Ishikawa (cell line): ENCODE measurements around the gene ANKRD31.
A peak's percentile ranks its signal among the peaks of the same experiment; 100 is the strongest.

ENCODE experiments used
- CEBPB ChIP-seq: IDR thresholded peaks from 2 replicates; pipeline ENCODE4 v1.6.1; 2012
- CREB1 ChIP-seq: IDR thresholded peaks from 2 replicates; pipeline ENCODE4 v1.6.1; 2012; ENCODE audit warnings: low read depth
- EGR1 ChIP-seq: IDR thresholded peaks from 2 replicates; pipeline ENCODE4 v1.6.1; 2012
- EP300 ChIP-seq: IDR thresholded peaks from 2 replicates; pipeline ENCODE4 v1.6.1; 2012; ENCODE audit warnings: borderline replicate concordance
- FOXM1 ChIP-seq: IDR thresholded peaks from 2 replicates; pipeline ENCODE4 v1.6.1; 2012; ENCODE audit warnings: low read depth, borderline replicate concordance
- NFIC ChIP-seq: IDR thresholded peaks from 2 replicates; pipeline ENCODE4 v1.6.1; 2012
- RAD21 ChIP-seq: IDR thresholded peaks from 2 replicates; pipeline ENCODE4 v1.6.1; 2012; ENCODE audit warnings: low read depth
- TAF1 ChIP-seq: IDR thresholded peaks from 2 replicates; pipeline ENCODE4 v1.6.1; 2012; ENCODE audit warnings: low read depth, mild to moderate bottlenecking
- TCF12 ChIP-seq: IDR thresholded peaks from 2 replicates; pipeline ENCODE4 v1.6.1; 2012; ENCODE audit warnings: low read depth
- TEAD4 ChIP-seq: IDR thresholded peaks from 2 replicates; pipeline ENCODE4 v1.6.1; 2012
- YY1 ChIP-seq: IDR thresholded peaks from 2 replicates; pipeline ENCODE4 v1.6.1; 2012; ENCODE audit warnings: low read depth
- ZBTB7A ChIP-seq: IDR thresholded peaks from 2 replicates; pipeline ENCODE4 v1.6.1; 2012; ENCODE audit warnings: low read depth
- TF ChIP-seq, protein P1 (sequence below): IDR thresholded peaks from 2 replicates; pipeline ENCODE4 v1.6.1; 2012
- TF ChIP-seq, protein P2 (sequence below): IDR thresholded peaks from 2 replicates; pipeline ENCODE4 v1.6.1; 2012; ENCODE audit warnings: low read depth, mild to moderate bottlenecking
- TF ChIP-seq, protein P3 (sequence below): IDR thresholded peaks from 2 replicates; pipeline ENCODE4 v1.6.1; 2012

The ANKRD31 gene

GRCh38 chr5:75059912-75060545 lies 176.6 kb downstream of the ANKRD31 start:
- no peak for TF ChIP-seq FOXM1
- TF ChIP-seq, protein P1, sequence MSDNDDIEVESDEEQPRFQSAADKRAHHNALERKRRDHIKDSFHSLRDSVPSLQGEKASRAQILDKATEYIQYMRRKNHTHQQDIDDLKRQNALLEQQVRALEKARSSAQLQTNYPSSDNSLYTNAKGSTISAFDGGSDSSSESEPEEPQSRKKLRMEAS, result no peak
- TF ChIP-seq, protein P2, sequence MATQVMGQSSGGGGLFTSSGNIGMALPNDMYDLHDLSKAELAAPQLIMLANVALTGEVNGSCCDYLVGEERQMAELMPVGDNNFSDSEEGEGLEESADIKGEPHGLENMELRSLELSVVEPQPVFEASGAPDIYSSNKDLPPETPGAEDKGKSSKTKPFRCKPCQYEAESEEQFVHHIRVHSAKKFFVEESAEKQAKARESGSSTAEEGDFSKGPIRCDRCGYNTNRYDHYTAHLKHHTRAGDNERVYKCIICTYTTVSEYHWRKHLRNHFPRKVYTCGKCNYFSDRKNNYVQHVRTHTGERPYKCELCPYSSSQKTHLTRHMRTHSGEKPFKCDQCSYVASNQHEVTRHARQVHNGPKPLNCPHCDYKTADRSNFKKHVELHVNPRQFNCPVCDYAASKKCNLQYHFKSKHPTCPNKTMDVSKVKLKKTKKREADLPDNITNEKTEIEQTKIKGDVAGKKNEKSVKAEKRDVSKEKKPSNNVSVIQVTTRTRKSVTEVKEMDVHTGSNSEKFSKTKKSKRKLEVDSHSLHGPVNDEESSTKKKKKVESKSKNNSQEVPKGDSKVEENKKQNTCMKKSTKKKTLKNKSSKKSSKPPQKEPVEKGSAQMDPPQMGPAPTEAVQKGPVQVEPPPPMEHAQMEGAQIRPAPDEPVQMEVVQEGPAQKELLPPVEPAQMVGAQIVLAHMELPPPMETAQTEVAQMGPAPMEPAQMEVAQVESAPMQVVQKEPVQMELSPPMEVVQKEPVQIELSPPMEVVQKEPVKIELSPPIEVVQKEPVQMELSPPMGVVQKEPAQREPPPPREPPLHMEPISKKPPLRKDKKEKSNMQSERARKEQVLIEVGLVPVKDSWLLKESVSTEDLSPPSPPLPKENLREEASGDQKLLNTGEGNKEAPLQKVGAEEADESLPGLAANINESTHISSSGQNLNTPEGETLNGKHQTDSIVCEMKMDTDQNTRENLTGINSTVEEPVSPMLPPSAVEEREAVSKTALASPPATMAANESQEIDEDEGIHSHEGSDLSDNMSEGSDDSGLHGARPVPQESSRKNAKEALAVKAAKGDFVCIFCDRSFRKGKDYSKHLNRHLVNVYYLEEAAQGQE, result no peak
- TF ChIP-seq CREB1, result no peak
- no peak for TF ChIP-seq EP300
- TF ChIP-seq, protein P3, sequence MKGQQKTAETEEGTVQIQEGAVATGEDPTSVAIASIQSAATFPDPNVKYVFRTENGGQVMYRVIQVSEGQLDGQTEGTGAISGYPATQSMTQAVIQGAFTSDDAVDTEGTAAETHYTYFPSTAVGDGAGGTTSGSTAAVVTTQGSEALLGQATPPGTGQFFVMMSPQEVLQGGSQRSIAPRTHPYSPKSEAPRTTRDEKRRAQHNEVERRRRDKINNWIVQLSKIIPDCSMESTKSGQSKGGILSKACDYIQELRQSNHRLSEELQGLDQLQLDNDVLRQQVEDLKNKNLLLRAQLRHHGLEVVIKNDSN, result no peak
- TF ChIP-seq YY1, result no peak
- no peak for TF ChIP-seq RAD21

DNA sequence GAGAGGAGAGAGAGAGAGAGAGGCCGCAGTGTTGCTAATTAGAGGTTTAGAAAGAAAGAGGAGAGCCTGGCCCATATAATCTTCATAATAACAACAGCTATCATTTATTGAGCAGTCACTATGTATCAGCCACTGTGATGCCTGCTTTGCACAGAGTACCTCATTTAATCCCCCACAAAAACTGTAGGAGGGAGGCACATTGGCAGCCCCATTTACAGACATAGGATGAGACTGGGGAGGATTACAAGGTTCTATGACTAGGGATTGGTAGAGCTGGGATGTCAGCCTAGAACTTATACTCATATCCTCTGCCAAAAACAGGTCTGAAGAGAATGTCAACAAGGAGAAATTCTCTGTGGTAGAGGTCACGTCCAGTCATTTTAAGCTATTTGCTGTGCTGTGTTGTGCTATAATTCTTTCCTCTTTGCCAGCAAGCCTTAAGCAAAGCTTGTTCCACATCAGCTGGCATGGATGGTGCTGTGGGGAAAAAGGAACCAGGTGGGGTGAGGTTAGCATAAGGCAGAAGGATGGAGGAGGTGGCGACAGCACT lies 177.6 kb downstream of the ANKRD31 start:
- TF ChIP-seq TCF12 (no peak), NFIC (no peak), EGR1 (no peak), FOXM1 (no peak)

- TF ChIP-seq, protein P2, result no peak
- no peak for TF ChIP-seq ZBTB7A
- no peak for TF ChIP-seq FOXM1
- no peak for TF ChIP-seq CEBPB
- no peak for TF ChIP-seq TCF12
- TF ChIP-seq, protein P3, result no peak
- no peak for TF ChIP-seq TAF1
- TF ChIP-seq EGR1, result no peak
- TF ChIP-seq YY1, result no peak
- no peak for TF ChIP-seq EP300
- TF ChIP-seq RAD21, result no peak
- no peak for TF ChIP-seq NFIC
- TF ChIP-seq CREB1, result no peak
- TF ChIP-seq, protein P1, result no peak
These were observed 179.1 kb downstream of the ANKRD31 start for GRCh38 chr5:75057561-75057960.

DNA sequence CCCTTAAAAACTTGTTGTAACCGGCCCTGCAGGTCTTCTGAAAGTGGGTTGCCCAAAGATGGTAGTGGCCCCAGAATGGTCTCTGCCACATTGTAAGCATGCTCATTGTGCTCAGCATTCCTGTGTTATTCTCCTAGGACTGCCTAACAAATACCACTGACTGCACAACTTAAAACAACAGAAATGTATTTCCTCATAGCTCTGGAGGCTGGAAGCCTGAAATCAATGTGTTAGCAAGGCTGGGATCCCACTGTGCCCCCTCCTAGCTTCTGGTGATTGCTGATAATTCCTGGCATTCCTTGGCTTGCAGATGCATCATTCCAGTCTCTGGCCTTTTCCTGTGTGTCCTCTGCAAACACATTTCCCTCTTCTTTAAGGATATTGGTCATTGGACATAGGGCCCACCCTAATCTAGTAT lies 180.9 kb downstream of the ANKRD31 start:
- TF ChIP-seq TCF12 (no peak), TEAD4 (peak; percentile 45; the same call in 1 of the 2 replicates)

- TF ChIP-seq TCF12, result no peak
- TF ChIP-seq RAD21, result no peak
- TF ChIP-seq EP300, result no peak
These were observed 182.3 kb downstream of the ANKRD31 start for GRCh38 chr5:75054134-75054930.
